PC-3 (cell line): Measurements from ENCODE around the gene UFD1.

Experiments used
- CTCF ChIP-seq: fragments of 300-600 bp; sonication (generic); conservative IDR thresholded peaks from 2 replicates; pipeline ENCODE4 v1.5.1; 2017; ENCODE audit warnings: antibody characterized with exemption, low read depth, mild to moderate bottlenecking, low read length
- EZH2 ChIP-seq: fragments of 300-600 bp; sonication (generic); IDR thresholded peaks from one replicate; pipeline ENCODE4 v1.6.1; 2017; ENCODE audit warnings: antibody characterized with exemption, mild to moderate bottlenecking, low read length; ENCODE audit not compliant: unreplicated experiment

- TF ChIP-seq CTCF, result no peak
- TF ChIP-seq EZH2, result no peak
Observed at GRCh38 chr22:19405133-19405532, 73.9 kb downstream of the UFD1 start.
